Cerebellar nuclear complex (tissue), 1 donor: ENCODE results near the gene CSH1.
"Not testable (repeated sequence)": the region's sequence is repeated elsewhere in the genome, so short reads cannot be mapped to it uniquely, and the experiment has no call there.

Experiments used
- DNase-seq, 2 experiments: peaks; one replicate each; lab custom pipeline; 2025; lab: John Stamatoyannopoulos, UW

Gene CSH1

GRCh38 chr17:63866625-63867024 lies 29.7 kb downstream of the CSH1 start:
- not testable (repeated sequence) for DNase-seq

GRCh38 chr17:63859257-63859656 lies 37.1 kb downstream of the CSH1 start:
- DNase-seq: no peak

DNA sequence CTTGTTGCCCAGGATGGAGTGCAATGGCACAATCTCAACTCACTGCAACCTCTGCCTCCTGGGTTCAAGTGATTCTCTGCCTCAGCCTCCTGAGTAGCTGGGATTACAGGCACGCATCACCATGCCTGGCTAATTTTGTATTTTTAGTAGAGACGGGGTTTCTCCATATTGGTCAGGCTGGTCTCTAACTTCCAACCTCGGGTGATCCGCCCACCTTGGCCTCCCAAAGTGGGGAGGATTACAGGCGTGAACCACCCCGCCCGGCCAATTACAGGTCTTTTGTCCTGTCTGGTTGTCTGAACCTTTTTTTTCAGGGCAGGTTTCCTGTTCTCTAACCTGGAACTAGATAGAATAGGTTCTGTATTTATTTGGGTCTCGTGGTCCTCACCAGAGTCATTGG lies 39.9 kb downstream of the CSH1 start:
- not testable (repeated sequence) for DNase-seq

GRCh38 chr17:63855185-63855584 lies 41.2 kb downstream of the CSH1 start:
- no peak for DNase-seq

- no peak for DNase-seq
Measured at GRCh38 chr17:63854709-63855108, 41.7 kb downstream of the CSH1 start.

DNA sequence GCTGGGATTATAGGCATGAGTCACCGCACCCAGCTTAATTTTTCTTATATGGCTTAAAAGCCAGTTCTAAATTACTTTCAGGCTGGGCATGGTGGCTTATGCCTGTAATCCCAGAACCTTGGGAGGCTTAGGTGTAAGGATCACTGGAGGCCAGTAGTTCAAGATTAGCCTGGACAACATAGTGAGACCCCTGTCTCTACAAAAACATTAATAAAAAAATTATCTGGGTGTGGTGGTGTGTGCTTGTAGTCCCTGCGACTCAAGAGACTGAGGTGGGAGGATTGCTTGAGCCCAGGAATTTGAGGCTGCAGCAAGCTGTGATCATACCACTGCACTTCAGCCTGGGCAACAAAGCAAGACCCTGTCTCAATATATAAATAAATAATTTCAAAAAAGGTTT lies 43.1 kb downstream of the CSH1 start:
- DNase-seq: no peak

DNA sequence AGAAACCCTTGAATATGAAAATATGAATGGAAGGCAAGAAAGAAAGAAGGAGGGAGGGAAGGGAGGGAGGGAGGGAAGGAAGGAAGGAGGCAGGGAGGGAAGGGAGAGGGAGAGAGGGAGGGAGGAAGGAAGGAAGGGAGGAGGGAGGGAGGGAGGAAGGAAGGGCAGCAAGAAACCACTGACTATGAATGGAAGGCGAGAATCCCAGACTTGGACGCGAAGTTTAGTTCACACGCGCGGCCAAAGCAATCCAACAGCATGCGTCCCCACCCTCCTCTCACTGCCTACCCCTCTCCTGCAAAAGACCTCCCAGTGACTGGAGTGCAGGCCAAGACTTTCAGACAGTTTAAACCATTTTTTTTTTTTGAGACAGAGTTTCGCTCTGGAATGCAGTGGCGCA lies 46.0 kb downstream of the CSH1 start:
- DNase-seq: no peak

GRCh38 chr17:63848834-63849689 lies 47.3 kb downstream of the CSH1 start:
- DNase-seq: peak in 1 of 2 experiments; percentile 49

- no peak for DNase-seq
Measured at GRCh38 chr17:63847525-63848249, 48.7 kb downstream of the CSH1 start.

DNA sequence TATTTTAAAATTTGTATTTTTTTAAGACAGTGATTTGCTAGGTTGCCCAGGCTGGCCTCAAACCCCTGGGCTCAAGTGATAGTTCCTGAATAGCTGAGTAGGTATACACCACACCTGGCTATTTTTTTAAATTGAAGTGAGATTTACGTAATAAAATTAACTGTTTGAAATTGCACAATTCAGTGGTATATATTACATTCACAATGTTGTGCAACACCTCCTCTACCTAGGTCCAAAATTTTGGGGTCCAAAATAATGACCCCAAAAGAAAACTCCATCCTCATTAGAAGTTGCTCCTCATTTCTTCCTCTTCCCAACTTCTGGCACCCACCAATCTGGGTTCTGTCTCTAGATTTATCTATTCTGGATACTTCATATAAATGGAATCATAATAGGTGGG lies 50.9 kb downstream of the CSH1 start:
- no peak for DNase-seq
